ENCODE results near the gene MAP3K6. TPM values are rescaled to one million over a fixed set of nuclear protein-coding genes. Genes with fewer than 3 reads are reported as not detected.

MAP3K6 gene
- total RNA-seq, 4 donors from 2014 or later, result 13.5 to 35.5 (median 24.4) TPM

DNA sequence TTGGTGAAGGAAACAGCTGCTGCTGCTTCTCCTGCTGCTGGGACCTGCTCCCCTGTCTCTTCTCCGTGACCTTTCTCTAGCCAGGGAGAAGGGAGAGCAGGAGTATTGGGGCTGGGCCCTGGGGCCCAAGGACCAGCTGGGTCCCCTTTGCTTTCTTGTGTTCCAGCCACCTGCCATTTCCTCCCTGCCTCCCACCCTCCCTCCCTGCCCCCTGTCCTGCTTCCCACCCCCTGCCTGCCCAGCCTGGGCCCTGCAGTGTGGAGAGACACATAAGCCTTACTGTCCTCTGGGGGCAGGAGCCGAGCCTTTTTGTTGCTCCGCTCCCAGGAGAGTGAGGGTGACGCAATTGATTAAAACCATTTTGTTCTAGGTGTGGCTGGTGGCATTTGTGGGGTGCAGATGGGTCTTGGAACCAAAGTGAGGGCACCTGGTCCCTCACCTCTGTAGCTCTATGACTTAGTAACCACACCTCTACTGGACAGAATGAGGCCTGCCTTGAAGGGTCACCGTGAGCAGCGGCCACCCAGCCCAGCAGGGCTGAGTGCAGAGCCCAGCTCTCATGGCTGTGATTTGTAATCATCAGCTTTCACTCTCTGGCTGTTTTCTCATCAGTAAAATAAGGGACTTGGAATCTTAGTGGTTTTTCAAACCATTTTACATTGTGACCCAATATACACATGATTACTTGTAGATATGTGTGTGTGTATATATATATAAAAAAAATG lies 58.7 kb downstream of the MAP3K6 start:
- in situ Hi-C loops (cut with MboI; ENCODE audit: low pct_ligation_motif_present in 1 of 4, low pct_unique_long_range_greater_than_20kb in 1 of 4, low sequenced_read_pairs in 3 of 4), result no loop called here
- Histone ChIP-seq H3K36me3 (no peaks in the 10 kb centered on the region), H3K9me3 (no peaks in the 10 kb centered on the region), H3K27me3 (no peaks in the 10 kb centered on the region), H3K4me3 (no peak overlapping the region), H3K27ac (no peak overlapping the region), H3K4me1 (no peaks in the 10 kb centered on the region)
- DNase-seq, result no peak
- TF ChIP-seq, protein P1, sequence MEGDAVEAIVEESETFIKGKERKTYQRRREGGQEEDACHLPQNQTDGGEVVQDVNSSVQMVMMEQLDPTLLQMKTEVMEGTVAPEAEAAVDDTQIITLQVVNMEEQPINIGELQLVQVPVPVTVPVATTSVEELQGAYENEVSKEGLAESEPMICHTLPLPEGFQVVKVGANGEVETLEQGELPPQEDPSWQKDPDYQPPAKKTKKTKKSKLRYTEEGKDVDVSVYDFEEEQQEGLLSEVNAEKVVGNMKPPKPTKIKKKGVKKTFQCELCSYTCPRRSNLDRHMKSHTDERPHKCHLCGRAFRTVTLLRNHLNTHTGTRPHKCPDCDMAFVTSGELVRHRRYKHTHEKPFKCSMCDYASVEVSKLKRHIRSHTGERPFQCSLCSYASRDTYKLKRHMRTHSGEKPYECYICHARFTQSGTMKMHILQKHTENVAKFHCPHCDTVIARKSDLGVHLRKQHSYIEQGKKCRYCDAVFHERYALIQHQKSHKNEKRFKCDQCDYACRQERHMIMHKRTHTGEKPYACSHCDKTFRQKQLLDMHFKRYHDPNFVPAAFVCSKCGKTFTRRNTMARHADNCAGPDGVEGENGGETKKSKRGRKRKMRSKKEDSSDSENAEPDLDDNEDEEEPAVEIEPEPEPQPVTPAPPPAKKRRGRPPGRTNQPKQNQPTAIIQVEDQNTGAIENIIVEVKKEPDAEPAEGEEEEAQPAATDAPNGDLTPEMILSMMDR (IDR thresholded peaks at IDR 0.05), result no peak
- TF ChIP-seq POLR2A (IDR thresholded peaks at IDR 0.05) (no peak), POLR2AphosphoS5 (IDR thresholded peaks at IDR 0.05) (no peak), EP300 (IDR thresholded peaks at IDR 0.05; ENCODE audit: low read depth) (no peak)
- intact Hi-C loops (cut with DNase I; ENCODE audit: low total_unique reads), result no loop called here
- 91% methylated on average over 6 of the region's 6 CpGs; no CpG with 5 or more reads in 1 of the 2 donors for WGBS, 2 donors (ENCODE audit: low coverage in 1 of 2)

DNA sequence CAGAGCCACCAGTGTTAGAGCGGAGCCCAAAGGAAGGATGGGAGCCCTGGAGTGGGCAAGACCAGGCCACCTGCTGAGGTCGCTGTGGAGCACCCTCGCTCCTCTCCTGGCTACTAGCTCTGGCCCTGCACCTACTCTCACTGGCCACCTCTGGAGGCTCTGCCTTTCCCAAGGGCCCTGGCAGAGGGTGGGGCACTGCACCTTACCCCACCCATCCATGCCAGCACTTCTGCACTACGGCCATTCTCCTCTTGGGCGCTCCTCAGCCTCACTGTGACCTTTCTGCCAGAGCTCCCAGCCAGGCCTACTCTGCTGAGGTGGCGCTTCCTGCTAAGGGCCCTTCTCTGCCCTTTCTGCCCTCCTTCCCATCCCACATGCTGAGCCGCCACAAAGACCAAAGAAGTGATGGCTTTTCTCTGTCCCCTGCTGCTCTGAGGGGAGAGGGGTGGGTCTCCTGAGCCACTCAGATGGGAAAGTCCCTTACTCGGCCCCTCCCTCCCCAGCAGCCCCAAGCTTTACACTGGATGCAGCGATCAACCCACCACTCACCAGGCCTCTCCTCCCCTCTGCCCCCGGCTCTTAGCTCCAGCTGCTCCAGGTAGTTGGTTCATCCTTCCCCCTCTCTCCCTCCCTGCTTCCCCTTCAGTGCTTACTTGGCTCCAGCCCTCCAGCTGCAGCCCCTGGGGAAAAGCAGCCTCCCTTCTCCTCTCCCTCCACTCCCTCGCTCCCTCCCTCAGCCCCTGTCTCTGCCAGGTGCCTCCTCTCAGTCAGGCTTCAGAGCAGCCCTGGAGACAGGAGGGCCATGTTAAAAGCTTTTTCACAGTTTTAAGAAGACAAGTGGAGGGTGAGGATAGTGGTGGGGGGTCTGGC lies 59.6 kb downstream of the MAP3K6 start:
- TF ChIP-seq POLR2A (IDR thresholded peaks at IDR 0.05) (no peak), POLR2AphosphoS5 (IDR thresholded peaks at IDR 0.05) (no peak), EP300 (IDR thresholded peaks at IDR 0.05; ENCODE audit: low read depth) (no peak)
- TF ChIP-seq, protein P1 (IDR thresholded peaks at IDR 0.05), result no peak
- WGBS, 2 donors (ENCODE audit: low coverage in 1 of 2), result 75 to 85% methylated on average over 6 to 11 of the region's 11 CpGs
- H3K36me3 ChIP-seq, result no peaks in the 10 kb centered on the region
- DNase-seq, result no peak
- intact Hi-C loops (cut with DNase I; ENCODE audit: low total_unique reads), result no loop called here
- H3K27me3 ChIP-seq, result no peaks in the 10 kb centered on the region
- no peak overlapping the region for H3K4me3 ChIP-seq
- no peak overlapping the region for H3K27ac ChIP-seq
- H3K4me1 ChIP-seq, result no peaks in the 10 kb centered on the region
- in situ Hi-C loops (cut with MboI; ENCODE audit: low pct_ligation_motif_present in 1 of 4, low pct_unique_long_range_greater_than_20kb in 1 of 4, low sequenced_read_pairs in 3 of 4), result no loop called here
- no peaks in the 10 kb centered on the region for H3K9me3 ChIP-seq

DNA sequence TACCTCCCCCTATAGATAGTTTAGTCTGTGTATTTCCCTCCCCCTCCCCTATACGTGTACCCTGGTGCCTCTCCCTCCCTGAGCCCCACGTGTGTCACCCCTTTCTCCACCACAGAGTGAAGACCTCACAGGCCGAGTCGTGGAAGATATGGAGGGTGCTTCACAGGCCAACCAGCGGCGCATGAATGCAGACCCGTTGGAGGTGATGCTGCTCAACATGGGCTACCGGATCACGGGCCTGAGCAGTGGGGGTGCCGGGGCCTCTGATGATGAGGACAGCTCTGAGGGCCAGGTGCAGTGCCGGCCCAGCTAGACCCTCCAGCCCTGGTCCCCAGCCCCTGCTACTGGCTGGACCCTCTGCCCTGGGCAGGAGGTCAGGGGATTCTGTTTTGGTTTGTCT lies 60.7 kb downstream of the MAP3K6 start:
- Histone ChIP-seq H3K4me1 (peaks cover 0 to 2% (median 2%) of the 10 kb centered on the region in 4 donors), H3K36me3 (no peaks in the 10 kb centered on the region), H3K27ac (no peak overlapping the region), H3K9me3 (no peaks in the 10 kb centered on the region), H3K4me3 (no peak overlapping the region), H3K27me3 (no peaks in the 10 kb centered on the region)
- intact Hi-C loops (cut with DNase I; ENCODE audit: low total_unique reads), result no loop called here
- DNase-seq, result no peak
- in situ Hi-C loops (cut with MboI; ENCODE audit: low pct_ligation_motif_present in 1 of 4, low pct_unique_long_range_greater_than_20kb in 1 of 4, low sequenced_read_pairs in 3 of 4), result no loop called here
- 89% methylated on average over 11 of the region's 11 CpGs; no CpG with 5 or more reads in 1 of the 2 donors for WGBS, 2 donors (ENCODE audit: low coverage in 1 of 2)
- TF ChIP-seq POLR2A (IDR thresholded peaks at IDR 0.05), result no peak
- TF ChIP-seq, protein P1 (IDR thresholded peaks at IDR 0.05), result no peak
- TF ChIP-seq EP300 (IDR thresholded peaks at IDR 0.05; ENCODE audit: low read depth), result no peak
- TF ChIP-seq POLR2AphosphoS5 (IDR thresholded peaks at IDR 0.05), result no peak

Small RNA genes within 50 kb of the gene (small RNA-seq; reads per million reads assigned to genes)
- gene RNU6-48P, result 0 reads per million in 4 donors

Other genes with a start within 250 kb of the MAP3K6 start
- gene SLC9A1, start 211.8 kb downstream of the MAP3K6 start, total RNA-seq, result 100 to 1,000 TPM in 2 of 4 donors, 10 to 100 TPM in 2; 17.9 to 140 (median 101) TPM
- gene WDTC1, start 132.3 kb downstream of the MAP3K6 start, total RNA-seq, result 10 to 100 TPM; 36.0 to 62.5 (median 44.2) TPM
- 10 to 100 TPM; 14.6 to 41.0 (median 22.3) TPM for gene TMEM222, start 44.8 kb downstream of the MAP3K6 start, total RNA-seq
- 1 to 10 TPM; 5.2 to 9.2 (median 6.9) TPM for gene SYTL1, start 24.9 kb downstream of the MAP3K6 start, total RNA-seq
- 1 to 10 TPM in 2 of 4 donors, not detected in 2; 1.2 to 1.9 TPM for gene FCN3, start 7.9 kb upstream of the MAP3K6 start, total RNA-seq
- gene CD164L2, start 16.4 kb upstream of the MAP3K6 start, total RNA-seq, result not detected
- gene GPR3, start 25.7 kb upstream of the MAP3K6 start, total RNA-seq, result not detected
- 100 to 1,000 TPM in 1 of 4 donors, 10 to 100 TPM in 3; 34.6 to 114 (median 60.9) TPM for gene WASF2, start 123.2 kb upstream of the MAP3K6 start, total RNA-seq
- 10 to 100 TPM; 11.7 to 34.4 (median 21.3) TPM for gene AHDC1, start 237.2 kb upstream of the MAP3K6 start, total RNA-seq

All from transverse colon (tissue), 4 donors.